GM19025 (cell line): Measurements from ENCODE around the gene CDCA7.
"Not testable (repeated sequence)": the region's sequence is repeated elsewhere in the genome, so short reads cannot be mapped to it uniquely, and the experiment has no call there.

Experiments
- ATAC-seq: cut with Tn5 transposase; IDR thresholded peaks from one replicate; pipeline ENCODE4 v1.9.1; 2021; ENCODE audit warnings: mild to moderate bottlenecking, low read depth, moderate library complexity; ENCODE audit not compliant: unreplicated experiment

Gene CDCA7

GRCh38 chr2:173400760-173401159 lies 46.1 kb downstream of the CDCA7 start:
- no peak for ATAC-seq

GRCh38 chr2:173401716-173402326 lies 47.1 kb downstream of the CDCA7 start:
- ATAC-seq, result no peak

- ATAC-seq, result peak; percentile 53
Observed at GRCh38 chr2:173402405-173402974, 47.8 kb downstream of the CDCA7 start.

GRCh38 chr2:173404841-173405750 lies 50.4 kb downstream of the CDCA7 start:
- ATAC-seq, result no peak

- ATAC-seq, result no peak
Observed at GRCh38 chr2:173407176-173407575, 52.5 kb downstream of the CDCA7 start.

GRCh38 chr2:173407646-173408045 lies 53.0 kb downstream of the CDCA7 start:
- ATAC-seq, result no peak

GRCh38 chr2:173410579-173410978 lies 55.9 kb downstream of the CDCA7 start:
- ATAC-seq, result no peak

- no peak for ATAC-seq
Observed at GRCh38 chr2:173412628-173413027, 58.0 kb downstream of the CDCA7 start.

GRCh38 chr2:173414823-173415322 lies 60.2 kb downstream of the CDCA7 start:
- ATAC-seq, result no peak

- ATAC-seq, result no peak
Observed at GRCh38 chr2:173415431-173416381, 61.0 kb downstream of the CDCA7 start.

- not testable (repeated sequence) for ATAC-seq
Observed at GRCh38 chr2:173416415-173417152, 61.9 kb downstream of the CDCA7 start.

GRCh38 chr2:173417341-173417740 lies 62.7 kb downstream of the CDCA7 start:
- ATAC-seq, result no peak

- ATAC-seq, result no peak
Observed at GRCh38 chr2:173417802-173418201, 63.1 kb downstream of the CDCA7 start.
